HepG2 (cell line): ENCODE results near the gene HPD. TPM values are rescaled to one million over a fixed set of nuclear protein-coding genes. Genes with fewer than 3 reads are reported as not detected.

Experiments used
- ATF1 ChIP-seq: IDR thresholded peaks from 2 replicates; pipeline ENCODE4 v1.6.1; 2016; ENCODE audit warnings: mild to moderate bottlenecking, control low read depth
- BRD4 ChIP-seq: sonication (generic); formaldehyde crosslinking; IDR thresholded peaks from 2 replicates; pipeline ENCODE4 v1.4.0; 2020; ENCODE audit warnings: missing genetic modification reagents
- CEBPG ChIP-seq: IDR thresholded peaks from 2 replicates; pipeline ENCODE4 v1.6.1; 2016
- ELF4 ChIP-seq: sonication (generic); formaldehyde crosslinking; IDR thresholded peaks from 2 replicates; pipeline ENCODE4 v1.5.0; 2020; ENCODE audit warnings: missing genetic modification reagents, mild to moderate bottlenecking, moderate library complexity, borderline replicate concordance
- FOSL1 ChIP-seq: sonication (generic); formaldehyde crosslinking; IDR thresholded peaks from 2 replicates; pipeline ENCODE4 v1.9.0; 2021; ENCODE audit warnings: missing genetic modification reagents, borderline replicate concordance
- HCFC1 ChIP-seq: fragments of 150-350 bp; IDR thresholded peaks from 2 replicates; pipeline ENCODE4 v1.6.1; 2014; ENCODE audit warnings: low read depth, low read length
- JDP2 ChIP-seq: sonication (generic); formaldehyde crosslinking; IDR thresholded peaks from 2 replicates; pipeline ENCODE4 v1.8.1; 2022; ENCODE audit warnings: missing genetic modification reagents, borderline replicate concordance
- KDM1A ChIP-seq: IDR thresholded peaks from 2 replicates; pipeline ENCODE4 v1.6.1; 2016; ENCODE audit warnings: missing compliant biosample characterization
- KLF13 ChIP-seq: sonication (generic); formaldehyde crosslinking; IDR thresholded peaks from 2 replicates; pipeline ENCODE4 v1.4.0; 2020; ENCODE audit warnings: mild to moderate bottlenecking, missing genetic modification reagents
- MATR3 ChIP-seq: sonication (generic); formaldehyde crosslinking; IDR thresholded peaks from 2 replicates; pipeline ENCODE4 v1.4.0; 2020; ENCODE audit warnings: missing genetic modification reagents
- MIXL1 ChIP-seq: IDR thresholded peaks from 2 replicates; pipeline ENCODE4 v1.6.1; 2016
- SATB2 ChIP-seq: sonication (generic); formaldehyde crosslinking; IDR thresholded peaks from 2 replicates; pipeline ENCODE4 v1.5.0; 2020; ENCODE audit warnings: missing genetic modification reagents
- TMF1 ChIP-seq: sonication (generic); formaldehyde crosslinking; IDR thresholded peaks from 2 replicates; pipeline ENCODE4 v1.8.1; 2022; ENCODE audit warnings: low read depth, missing genetic modification reagents
- ZBTB38 ChIP-seq: sonication (generic); formaldehyde crosslinking; IDR thresholded peaks from 2 replicates; pipeline ENCODE4 v1.5.1; 2020; ENCODE audit warnings: mild to moderate bottlenecking, missing genetic modification reagents
- ZNF143 ChIP-seq: sonication (generic); formaldehyde crosslinking; IDR thresholded peaks from 2 replicates; pipeline ENCODE4 v1.4.0; 2020; ENCODE audit warnings: missing genetic modification reagents
- ZNF225 ChIP-seq: sonication (generic); formaldehyde crosslinking; IDR thresholded peaks from 2 replicates; pipeline ENCODE4 v1.4.0; 2020; ENCODE audit warnings: mild to moderate bottlenecking, missing genetic modification reagents
- ZNF253 ChIP-seq: sonication (generic); formaldehyde crosslinking; IDR thresholded peaks from 2 replicates; pipeline ENCODE4 v1.8.0; 2022; ENCODE audit warnings: mild to moderate bottlenecking, missing genetic modification reagents, borderline replicate concordance
- ZNF329 ChIP-seq: sonication (generic); formaldehyde crosslinking; IDR thresholded peaks from 2 replicates; pipeline ENCODE4 v1.9.0; 2021; ENCODE audit warnings: low read depth, mild to moderate bottlenecking, missing genetic modification reagents
- ZNF432 ChIP-seq: sonication (generic); formaldehyde crosslinking; IDR thresholded peaks from 2 replicates; pipeline ENCODE4 v1.5.0; 2020; ENCODE audit warnings: missing genetic modification reagents, mild to moderate bottlenecking, borderline replicate concordance
- ZNF451 ChIP-seq: sonication (generic); formaldehyde crosslinking; IDR thresholded peaks from 2 replicates; pipeline ENCODE4 v1.5.0; 2020; ENCODE audit warnings: mild to moderate bottlenecking, missing genetic modification reagents
- ZNF7 ChIP-seq: IDR thresholded peaks from 2 replicates; pipeline ENCODE4 v1.6.1; 2016; ENCODE audit warnings: missing biosample characterization, missing genetic modification reagents
- ZNF773 ChIP-seq: sonication (generic); formaldehyde crosslinking; IDR thresholded peaks from 2 replicates; pipeline ENCODE4 v1.4.0; 2020; ENCODE audit warnings: missing genetic modification reagents, borderline replicate concordance
- polyA plus RNA-seq, 8 experiments: library from polyadenylated mRNA; depleted of rRNA in 3 of 8; stranded (reverse) in 7 of 8; unstranded in 1 of 8; fragments of >200 nt; fragmentation: Illumina TruSeq in 4 of 8; extraction: Trizol in 4 of 8; gene quantifications; 2 replicates each; pipeline versions ENCODE4 v1.2.1 to v1.2.3, GENCODE V29; 2011 to 2016; ENCODE audit warnings: low read depth in 4 of 8, missing spikeins in 1 of 8, mixed read lengths in 1 of 8; ENCODE audit not compliant: insufficient read depth in 1 of 8
- total RNA-seq, 5 experiments: library from RNA; depleted of rRNA; stranded (reverse); fragments of >200 nt; fragmentation: Illumina TruSeq; extraction: Trizol; gene quantifications; 2 replicates each; pipeline ENCODE4 v1.2.3, GENCODE V29; 2016; ENCODE audit warnings: low read depth in 1 of 5
- TF ChIP-seq, protein P1 (sequence below): sonication (generic); formaldehyde crosslinking; IDR thresholded peaks from 2 replicates; pipeline ENCODE4 v1.4.0; 2020; ENCODE audit warnings: missing genetic modification reagents, mild to moderate bottlenecking, borderline replicate concordance
- TF ChIP-seq, protein P2 (sequence below): sonication (generic); formaldehyde crosslinking; IDR thresholded peaks from 2 replicates; pipeline ENCODE4 v1.4.0; 2020; ENCODE audit warnings: mild to moderate bottlenecking, missing genetic modification reagents
- TF ChIP-seq, protein P3 (sequence below): sonication (generic); formaldehyde crosslinking; IDR thresholded peaks from 2 replicates; pipeline ENCODE4 v1.5.0; 2020; ENCODE audit warnings: mild to moderate bottlenecking, low read depth, missing genetic modification reagents, borderline replicate concordance
- TF ChIP-seq, protein P4 (sequence below): sonication (generic); formaldehyde crosslinking; IDR thresholded peaks from 2 replicates; pipeline ENCODE4 v1.5.0; 2020; ENCODE audit warnings: missing genetic modification reagents, mild to moderate bottlenecking, borderline replicate concordance

Gene HPD
- total and polyA plus RNA-seq, 2 of the 13 experiments (the other 11 are each of a cell fraction or from before 2014, with no cell fraction given): 120 to 195 TPM

DNA sequence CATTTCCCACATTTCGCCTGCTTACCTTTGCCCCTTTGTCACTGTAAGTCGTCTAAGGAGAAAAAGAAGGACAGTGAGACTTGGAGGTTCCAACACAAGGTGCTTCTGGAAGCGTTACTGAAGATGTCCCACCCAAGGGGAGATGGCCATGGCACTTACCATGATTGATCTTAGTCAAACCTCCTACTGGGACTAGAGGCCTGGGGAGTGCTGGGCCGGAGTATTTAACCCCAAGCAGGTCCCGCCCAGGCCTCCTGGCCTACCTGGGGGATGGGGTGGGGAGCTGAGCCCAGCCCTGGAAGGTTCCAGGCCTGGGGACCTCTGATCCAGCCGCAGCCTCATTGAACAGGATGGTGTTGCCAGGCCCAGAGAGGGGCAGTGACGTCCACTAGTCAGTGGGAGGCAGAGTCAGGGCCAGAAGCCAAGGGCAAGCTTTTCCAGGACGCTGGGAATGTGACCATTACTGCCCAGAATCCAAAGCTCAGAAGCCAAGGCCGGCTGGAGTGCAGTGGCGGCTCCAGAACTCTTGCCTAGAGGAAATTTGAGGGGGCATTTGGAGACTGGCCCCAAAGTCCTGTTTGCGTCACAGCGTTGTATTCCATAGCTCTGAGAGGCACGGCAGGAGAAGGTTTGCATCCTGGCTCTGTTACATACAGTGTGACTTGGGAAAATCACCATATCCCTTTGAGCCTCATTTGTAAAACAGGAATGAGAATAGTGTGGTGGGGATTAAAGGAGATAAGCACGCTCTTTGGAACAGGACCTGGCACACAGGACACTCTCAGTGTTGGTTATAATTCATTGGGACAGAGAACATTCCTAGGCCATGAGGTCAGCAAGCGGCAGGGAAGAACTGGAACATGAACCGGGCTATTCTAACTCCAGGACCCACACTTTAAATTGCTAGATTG, at the start of gene HPD (continued):
- TF ChIP-seq, protein P1, sequence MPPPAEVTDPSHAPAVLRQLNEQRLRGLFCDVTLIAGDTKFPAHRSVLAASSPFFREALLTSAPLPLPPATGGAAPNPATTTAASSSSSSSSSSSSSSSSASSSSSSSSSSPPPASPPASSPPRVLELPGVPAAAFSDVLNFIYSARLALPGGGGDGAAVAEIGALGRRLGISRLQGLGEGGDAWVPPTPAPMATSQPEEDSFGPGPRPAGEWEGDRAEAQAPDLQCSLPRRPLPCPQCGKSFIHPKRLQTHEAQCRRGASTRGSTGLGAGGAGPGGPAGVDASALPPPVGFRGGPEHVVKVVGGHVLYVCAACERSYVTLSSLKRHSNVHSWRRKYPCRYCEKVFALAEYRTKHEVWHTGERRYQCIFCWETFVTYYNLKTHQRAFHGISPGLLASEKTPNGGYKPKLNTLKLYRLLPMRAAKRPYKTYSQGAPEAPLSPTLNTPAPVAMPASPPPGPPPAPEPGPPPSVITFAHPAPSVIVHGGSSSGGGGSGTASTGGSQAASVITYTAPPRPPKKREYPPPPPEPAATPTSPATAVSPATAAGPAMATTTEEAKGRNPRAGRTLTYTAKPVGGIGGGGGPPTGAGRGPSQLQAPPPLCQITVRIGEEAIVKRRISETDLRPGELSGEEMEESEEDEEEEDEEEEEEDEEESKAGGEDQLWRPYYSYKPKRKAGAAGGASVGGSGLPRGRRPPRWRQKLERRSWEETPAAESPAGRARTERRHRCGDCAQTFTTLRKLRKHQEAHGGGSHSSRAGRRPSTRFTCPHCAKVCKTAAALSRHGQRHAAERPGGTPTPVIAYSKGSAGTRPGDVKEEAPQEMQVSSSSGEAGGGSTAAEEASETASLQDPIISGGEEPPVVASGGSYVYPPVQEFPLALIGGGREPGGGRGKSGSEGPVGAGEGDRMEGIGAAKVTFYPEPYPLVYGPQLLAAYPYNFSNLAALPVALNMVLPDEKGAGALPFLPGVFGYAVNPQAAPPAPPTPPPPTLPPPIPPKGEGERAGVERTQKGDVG (CRISPR knock-in tag): no peak
- TF ChIP-seq ZNF7 (0 out of 2 replicates have a peak, but pooled peaks have one; percentile 22), ZNF451 (CRISPR knock-in tag) (no peak), KDM1A (CRISPR knock-in tag) (no peak), JDP2 (no peak), ZNF329 (CRISPR knock-in tag) (no peak; the same call in 1 of the 2 replicates), ZNF143 (CRISPR knock-in tag) (peak; percentile 34; the same call in 1 of the 2 replicates), KLF13 (CRISPR knock-in tag) (no peak), SATB2 (CRISPR knock-in tag) (no peak), ZNF225 (CRISPR knock-in tag) (no peak), FOSL1 (peak; percentile 77), ZNF432 (CRISPR knock-in tag) (no peak), ELF4 (CRISPR knock-in tag) (no peak), HCFC1 (no peak), ATF1 (CRISPR knock-in tag) (peak; percentile 43), MIXL1 (CRISPR knock-in tag) (no peak; the same call in none of the 2 replicates), ZBTB38 (CRISPR knock-in tag) (peak; percentile 60; the same call in 1 of the 2 replicates), TMF1 (CRISPR knock-in tag) (no peak), CEBPG (peak; percentile 27), ZNF253 (no peak), MATR3 (CRISPR knock-in tag) (no peak), BRD4 (CRISPR knock-in tag) (peak; percentile 12), ZNF773 (CRISPR knock-in tag) (no peak)
- TF ChIP-seq, protein P2, sequence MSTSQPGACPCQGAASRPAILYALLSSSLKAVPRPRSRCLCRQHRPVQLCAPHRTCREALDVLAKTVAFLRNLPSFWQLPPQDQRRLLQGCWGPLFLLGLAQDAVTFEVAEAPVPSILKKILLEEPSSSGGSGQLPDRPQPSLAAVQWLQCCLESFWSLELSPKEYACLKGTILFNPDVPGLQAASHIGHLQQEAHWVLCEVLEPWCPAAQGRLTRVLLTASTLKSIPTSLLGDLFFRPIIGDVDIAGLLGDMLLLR (CRISPR knock-in tag): no peak; the same call in 1 of the 2 replicates
- TF ChIP-seq, protein P3, sequence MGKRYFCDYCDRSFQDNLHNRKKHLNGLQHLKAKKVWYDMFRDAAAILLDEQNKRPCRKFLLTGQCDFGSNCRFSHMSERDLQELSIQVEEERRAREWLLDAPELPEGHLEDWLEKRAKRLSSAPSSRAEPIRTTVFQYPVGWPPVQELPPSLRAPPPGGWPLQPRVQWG (CRISPR knock-in tag): no peak
- TF ChIP-seq, protein P4, sequence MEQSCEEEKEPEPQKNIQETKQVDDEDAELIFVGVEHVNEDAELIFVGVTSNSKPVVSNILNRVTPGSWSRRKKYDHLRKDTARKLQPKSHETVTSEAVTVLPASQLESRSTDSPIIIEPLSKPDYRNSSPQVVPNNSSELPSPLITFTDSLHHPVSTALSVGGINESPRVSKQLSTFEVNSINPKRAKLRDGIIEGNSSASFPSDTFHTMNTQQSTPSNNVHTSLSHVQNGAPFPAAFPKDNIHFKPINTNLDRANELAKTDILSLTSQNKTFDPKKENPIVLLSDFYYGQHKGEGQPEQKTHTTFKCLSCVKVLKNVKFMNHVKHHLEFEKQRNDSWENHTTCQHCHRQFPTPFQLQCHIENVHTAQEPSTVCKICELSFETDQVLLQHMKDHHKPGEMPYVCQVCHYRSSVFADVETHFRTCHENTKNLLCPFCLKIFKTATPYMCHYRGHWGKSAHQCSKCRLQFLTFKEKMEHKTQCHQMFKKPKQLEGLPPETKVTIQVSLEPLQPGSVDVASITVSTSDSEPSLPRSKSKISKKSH (CRISPR knock-in tag): peak; percentile 33; the same call in 1 of the 2 replicates
